Dendritic cell treated with granulocyte-macrophage colony-stimulating factor and Interleukin-4, amounts not matched to agents 40 ng/mL and 50 ng/mL, for 4 days (primary cell): ENCODE results near the gene WDR72.
"Not testable (repeated sequence)": the region's sequence is repeated elsewhere in the genome, so short reads cannot be mapped to it uniquely, and the experiment has no call there.

Experiments
- H3K27ac Mint-ChIP-seq: one replicate; pipeline ENCODE4 v1.8.0; 2022; ENCODE audit warnings: mild to moderate bottlenecking, mixed read lengths
- H3K27me3 Mint-ChIP-seq: one replicate; pipeline ENCODE4 v1.8.0; 2022; ENCODE audit warnings: mild to moderate bottlenecking, mixed read lengths
- H3K36me3 Mint-ChIP-seq: one replicate; pipeline ENCODE4 v1.8.0; 2022; ENCODE audit warnings: low read depth, mixed read lengths
- H3K4me1 Mint-ChIP-seq: one replicate; pipeline ENCODE4 v1.8.0; 2022; ENCODE audit warnings: low read depth, mixed read lengths
- H3K4me3 Mint-ChIP-seq: one replicate; pipeline ENCODE4 v1.8.0; 2022; ENCODE audit warnings: mild to moderate bottlenecking, moderate library complexity, mixed read lengths
- H3K9me3 Mint-ChIP-seq: one replicate; pipeline ENCODE4 v1.8.0; 2022; ENCODE audit warnings: mixed read lengths
- intact Hi-C: fragments of 100-400 bp; cut with micrococcal nuclease; formaldehyde crosslinking; loops from one replicate; pipeline ENCODE4 v1.15.0; 2022

Gene WDR72

GRCh38 chr15:53759411-53759931 lies at the start of gene WDR72:
Gene WDR72, minus strand, starts transcription at chr15:53759663. Its CDS starts 26,514 bp downstream, at chr15:53733149.
- H3K4me3 Mint-ChIP-seq: peak within 1 kb of the TSS; percentile 37
- no peaks in the 10 kb centered on the region for H3K9me3 Mint-ChIP-seq
- no peak within 1 kb of the TSS for H3K27ac Mint-ChIP-seq
- intact Hi-C loops: no loop called here
- no peaks in the 10 kb centered on the region for H3K36me3 Mint-ChIP-seq
- H3K4me1 Mint-ChIP-seq: no peaks in the 10 kb centered on the region
- H3K27me3 Mint-ChIP-seq: peaks cover 32% of the 10 kb centered on the region

- no peaks in the 10 kb centered on the region for H3K4me1 Mint-ChIP-seq
- H3K27me3 Mint-ChIP-seq: no peaks in the 10 kb centered on the region
- no peaks in the 10 kb centered on the region for H3K36me3 Mint-ChIP-seq
- no peak overlapping the region for H3K4me3 Mint-ChIP-seq
- intact Hi-C loops: loop anchor here (5.0 kb wide), 1 partner anchor 1359 kb away; no protein-coding TSS in a partner anchor
- H3K9me3 Mint-ChIP-seq: no peaks in the 10 kb centered on the region
- no peak overlapping the region for H3K27ac Mint-ChIP-seq
Observed at GRCh38 chr15:53808058-53808706, 48.7 kb upstream of the WDR72 start.

DNA sequence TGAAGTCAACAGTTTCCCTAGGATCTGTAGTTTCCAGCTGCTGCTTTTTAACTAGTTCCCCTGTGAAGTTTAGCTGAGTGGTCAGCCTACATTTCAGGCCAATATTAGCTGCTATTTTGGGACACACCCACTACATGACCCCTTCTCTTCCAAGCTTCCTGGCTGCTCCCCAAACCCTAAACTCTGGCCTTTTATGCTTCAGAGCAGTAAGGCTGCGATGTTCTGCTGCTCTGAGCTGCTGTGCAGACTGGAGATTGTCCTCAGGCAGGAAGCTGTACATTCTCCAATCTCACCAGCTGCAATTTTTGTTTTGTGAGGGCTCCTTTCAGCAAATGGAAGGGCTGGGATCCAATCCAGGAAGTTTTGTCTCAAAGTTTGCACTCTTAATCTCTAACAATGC lies 48.0 kb upstream of the WDR72 start:
- Mint-ChIP-seq H3K36me3 (no peaks in the 10 kb centered on the region), H3K9me3 (no peaks in the 10 kb centered on the region), H3K4me3 (no peak overlapping the region), H3K4me1 (no peaks in the 10 kb centered on the region), H3K27ac (no peak overlapping the region), H3K27me3 (no peaks in the 10 kb centered on the region)
- intact Hi-C loops: loop anchor here (5.0 kb wide), 1 partner anchor 1360 kb away; no protein-coding TSS in a partner anchor

- H3K27ac Mint-ChIP-seq: no peak overlapping the region
- intact Hi-C loops: no loop called here
- H3K4me1 Mint-ChIP-seq: no peaks in the 10 kb centered on the region
- no peaks in the 10 kb centered on the region for H3K36me3 Mint-ChIP-seq
- no peaks in the 10 kb centered on the region for H3K27me3 Mint-ChIP-seq
- no peak overlapping the region for H3K4me3 Mint-ChIP-seq
- no peaks in the 10 kb centered on the region for H3K9me3 Mint-ChIP-seq
Observed at GRCh38 chr15:53802672-53803071, 43.2 kb upstream of the WDR72 start.

DNA sequence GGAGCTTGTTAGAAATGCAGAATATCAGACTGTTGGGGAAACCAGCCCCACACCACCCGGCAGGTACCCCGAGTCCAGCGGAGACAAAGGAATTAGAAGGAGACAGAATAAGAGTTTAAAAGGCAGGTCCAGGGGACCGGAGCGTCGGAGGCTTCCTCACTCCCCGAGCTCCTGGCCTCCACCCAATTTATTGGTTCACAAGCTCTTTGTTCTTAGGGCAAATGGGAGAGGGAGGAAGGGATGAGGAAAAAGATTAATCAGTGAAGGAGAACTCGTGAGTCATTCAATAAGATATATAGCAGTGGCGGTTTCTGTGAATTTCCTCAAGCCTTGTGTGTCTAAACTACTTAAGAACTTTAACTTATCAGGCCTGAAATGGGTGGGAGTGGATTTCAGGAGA lies 32.1 kb upstream of the WDR72 start:
- no peaks in the 10 kb centered on the region for H3K27me3 Mint-ChIP-seq
- no peaks in the 10 kb centered on the region for H3K4me1 Mint-ChIP-seq
- H3K9me3 Mint-ChIP-seq: peaks cover 26% of the 10 kb centered on the region
- H3K36me3 Mint-ChIP-seq: no peaks in the 10 kb centered on the region
- intact Hi-C loops: no loop called here
- no peak overlapping the region for H3K4me3 Mint-ChIP-seq
- no peak overlapping the region for H3K27ac Mint-ChIP-seq

- Mint-ChIP-seq H3K36me3 (no peaks in the 10 kb centered on the region), H3K4me3 (no peak overlapping the region), H3K27ac (no peak overlapping the region), H3K9me3 (peaks cover 31% of the 10 kb centered on the region), H3K4me1 (no peaks in the 10 kb centered on the region), H3K27me3 (no peaks in the 10 kb centered on the region)
- intact Hi-C loops: no loop called here
Observed at GRCh38 chr15:53789654-53790375, 30.4 kb upstream of the WDR72 start.

- Mint-ChIP-seq H3K4me3 (no peak overlapping the region), H3K27ac (no peak overlapping the region), H3K36me3 (no peaks in the 10 kb centered on the region), H3K4me1 (no peaks in the 10 kb centered on the region), H3K9me3 (peaks cover 38% of the 10 kb centered on the region), H3K27me3 (no peaks in the 10 kb centered on the region)
- intact Hi-C loops: no loop called here
Observed at GRCh38 chr15:53786401-53786800, 26.9 kb upstream of the WDR72 start.

- intact Hi-C loops, H3K4me3 Mint-ChIP-seq, H3K27ac Mint-ChIP-seq, H3K27me3 Mint-ChIP-seq, H3K4me1 Mint-ChIP-seq, H3K36me3 Mint-ChIP-seq: not testable (repeated sequence)
- H3K9me3 Mint-ChIP-seq: peaks cover 49% of the 10 kb centered on the region
Observed at GRCh38 chr15:53785241-53785640, 25.8 kb upstream of the WDR72 start.

DNA sequence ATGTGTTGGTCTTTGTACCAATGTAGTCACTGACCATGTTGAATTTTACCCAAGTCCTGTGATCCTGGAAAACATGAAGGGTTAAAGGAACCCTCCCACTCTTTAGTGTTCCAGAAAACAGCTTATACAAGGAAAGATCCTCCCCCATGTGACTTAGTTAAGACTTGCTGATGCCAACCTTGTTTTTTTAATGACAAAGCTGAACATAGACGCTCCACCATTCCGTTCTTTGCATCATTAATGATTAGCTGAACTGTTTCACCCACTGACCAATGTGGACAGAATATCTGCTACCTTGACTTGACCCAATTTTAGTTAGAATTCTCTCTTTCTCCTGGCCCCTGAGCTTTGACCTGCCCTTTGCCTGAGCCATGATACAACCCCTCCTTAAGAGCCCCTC lies 3.5 kb upstream of the WDR72 start:
- H3K36me3 Mint-ChIP-seq: no peaks in the 10 kb centered on the region
- intact Hi-C loops: no loop called here

DNA sequence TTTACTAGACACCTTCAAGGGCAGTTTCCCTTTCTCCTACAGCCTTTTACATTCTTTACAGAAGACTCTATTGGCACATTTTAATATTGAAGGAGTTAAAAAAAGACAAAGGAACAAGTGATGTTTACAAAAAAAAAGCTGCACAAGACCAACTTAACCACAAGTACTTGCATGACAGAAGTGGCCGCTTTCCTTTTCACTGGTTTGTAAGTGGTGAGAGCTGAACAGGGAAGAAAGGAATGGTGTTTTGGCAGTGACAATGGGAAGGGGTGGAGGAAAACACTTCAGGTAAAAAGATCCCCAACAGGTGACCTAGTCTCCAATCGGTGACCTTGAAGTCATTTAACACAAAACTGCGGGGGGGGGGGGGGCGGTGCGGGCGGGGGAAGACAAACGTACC lies 1.1 kb downstream of the WDR72 start:
- Mint-ChIP-seq H3K4me1 (no peaks in the 10 kb centered on the region), H3K27ac (no peak overlapping the region), H3K4me3 (no peak overlapping the region), H3K9me3 (no peaks in the 10 kb centered on the region), H3K27me3 (peaks cover 32% of the 10 kb centered on the region), H3K36me3 (no peaks in the 10 kb centered on the region)
- intact Hi-C loops: no loop called here

More for the DNA sequence above, 3.5 kb upstream of the WDR72 start:
- no peak overlapping the region for H3K27ac Mint-ChIP-seq
- H3K9me3 Mint-ChIP-seq: no peaks in the 10 kb centered on the region
- no peak overlapping the region for H3K4me3 Mint-ChIP-seq
- peaks cover 30% of the 10 kb centered on the region for H3K27me3 Mint-ChIP-seq
- H3K4me1 Mint-ChIP-seq: no peaks in the 10 kb centered on the region

DNA sequence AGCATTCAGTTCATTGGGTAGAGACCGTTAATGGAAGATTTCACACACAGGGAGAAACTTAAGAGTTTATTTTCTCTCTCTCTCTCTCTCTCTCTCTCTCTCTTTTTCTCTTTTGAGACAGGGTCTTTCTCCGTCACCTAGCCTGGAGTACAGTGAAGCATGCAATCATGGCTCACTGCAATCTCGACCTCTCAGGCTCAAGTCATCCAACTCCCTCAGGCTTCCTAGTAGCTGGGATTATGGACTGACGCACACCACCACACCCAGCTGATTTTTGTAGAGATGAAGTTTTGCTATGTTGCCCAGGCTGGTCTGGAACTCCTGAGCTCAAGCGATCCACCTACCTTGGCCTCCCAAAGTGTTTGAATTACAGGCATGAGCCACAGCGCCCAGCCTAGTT lies 1.6 kb downstream of the WDR72 start:
- intact Hi-C loops: no loop called here
- H3K27ac Mint-ChIP-seq: no peak overlapping the region
- H3K4me1 Mint-ChIP-seq: no peaks in the 10 kb centered on the region
- no peak overlapping the region for H3K4me3 Mint-ChIP-seq
- peaks cover 30% of the 10 kb centered on the region for H3K27me3 Mint-ChIP-seq
- H3K36me3 Mint-ChIP-seq: no peaks in the 10 kb centered on the region
- no peaks in the 10 kb centered on the region for H3K9me3 Mint-ChIP-seq

- H3K4me1 Mint-ChIP-seq: no peaks in the 10 kb centered on the region
- H3K9me3 Mint-ChIP-seq: no peaks in the 10 kb centered on the region
- H3K4me3 Mint-ChIP-seq: no peak overlapping the region
- no peak overlapping the region for H3K27ac Mint-ChIP-seq
- peaks cover 9% of the 10 kb centered on the region for H3K27me3 Mint-ChIP-seq
- intact Hi-C loops: no loop called here
- H3K36me3 Mint-ChIP-seq: no peaks in the 10 kb centered on the region
Observed at GRCh38 chr15:53753813-53754212, 5.7 kb downstream of the WDR72 start.

- Mint-ChIP-seq H3K27me3 (no peaks in the 10 kb centered on the region), H3K9me3 (no peaks in the 10 kb centered on the region), H3K36me3 (no peaks in the 10 kb centered on the region), H3K4me1 (no peaks in the 10 kb centered on the region), H3K4me3 (no peak overlapping the region), H3K27ac (no peak overlapping the region)
- intact Hi-C loops: no loop called here
Observed at GRCh38 chr15:53752406-53752805, 7.1 kb downstream of the WDR72 start.

- H3K4me1 Mint-ChIP-seq: no peaks in the 10 kb centered on the region
- intact Hi-C loops: no loop called here
- H3K36me3 Mint-ChIP-seq: no peaks in the 10 kb centered on the region
- H3K27ac Mint-ChIP-seq: no peak overlapping the region
- no peaks in the 10 kb centered on the region for H3K9me3 Mint-ChIP-seq
- no peaks in the 10 kb centered on the region for H3K27me3 Mint-ChIP-seq
- H3K4me3 Mint-ChIP-seq: no peak overlapping the region
Observed at GRCh38 chr15:53747501-53748068, 11.9 kb downstream of the WDR72 start.
